Natural killer cell treated with Interleukin-12 subunit alpha and Interleukin-12 subunit beta and Interleukin-15 and Interleukin-18, amount 100 ng/mL, for 72 hours (primary cell): ENCODE data around the gene RTN4RL1. TPM values are rescaled to one million over a fixed set of nuclear protein-coding genes. Genes with fewer than 3 reads are reported as not detected.

ENCODE experiments used
- ATAC-seq, 2 donors: fragments of 150-1000 bp; cut with Tn5 transposase in 1 of 2; sonication (Bioruptor Pico), chemical (Tn5 transposase) in 1 of 2; 2 replicates each; pipeline ENCODE4 v1.10.0; 2021
- DNase-seq: peaks from one replicate; pipeline ENCODE4 v3.0.0; 2022; ENCODE audit warnings: low spot score
- H3K27ac Mint-ChIP-seq, 2 donors: 1 replicate in 1 of 2; 2 replicates in 1 of 2; pipeline ENCODE4 v1.8.0; 2022; ENCODE audit warnings: mixed read lengths in 2 of 2, mild to moderate bottlenecking in 1 of 2, moderate library complexity in 1 of 2
- H3K27me3 Mint-ChIP-seq, 2 donors: 1 replicate in 1 of 2; 2 replicates in 1 of 2; pipeline ENCODE4 v1.8.0; 2022; ENCODE audit warnings: mixed read lengths in 2 of 2
- H3K36me3 Mint-ChIP-seq: one replicate; pipeline ENCODE4 v1.8.0; 2022; ENCODE audit warnings: mixed read lengths
- H3K4me1 Mint-ChIP-seq, 2 donors: 1 replicate in 1 of 2; 2 replicates in 1 of 2; pipeline ENCODE4 v1.8.0; 2022; ENCODE audit warnings: low read depth in 2 of 2, mixed read lengths in 2 of 2, mild to moderate bottlenecking in 1 of 2
- H3K4me3 Mint-ChIP-seq: one replicate; pipeline ENCODE4 v1.8.0; 2022; ENCODE audit warnings: mixed read lengths
- H3K9me3 Mint-ChIP-seq: 2 replicates; pipeline ENCODE4 v1.8.0; 2022; ENCODE audit warnings: mixed read lengths
- total RNA-seq, 2 donors: library from RNA; stranded (reverse); gene quantifications; one replicate each; pipeline ENCODE4 v1.2.3, GENCODE V29; 2022

Gene RTN4RL1
- total RNA-seq, 2 donors from 2014 or later: not detected

DNA sequence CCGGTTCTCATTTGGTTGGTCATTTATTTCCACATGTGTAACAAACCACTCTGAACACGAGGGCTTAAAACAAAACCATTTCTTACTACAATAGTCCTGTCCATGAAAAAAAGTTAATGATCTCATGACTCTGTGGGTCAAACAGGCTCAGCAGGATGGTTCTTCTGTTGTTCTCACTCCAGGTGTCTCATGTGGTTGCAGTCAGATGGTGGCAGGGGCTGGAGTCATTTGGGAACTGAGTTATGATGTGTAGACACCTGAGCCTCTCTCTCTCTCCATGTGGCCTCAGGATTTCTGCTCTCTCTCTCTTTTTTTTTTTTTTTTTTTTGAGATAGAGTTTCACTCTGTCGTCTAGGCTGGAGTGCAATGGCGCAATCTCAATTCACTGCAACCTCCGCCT, 55.4 kb downstream of the RTN4RL1 start:
- no peak overlapping the region for H3K27ac Mint-ChIP-seq
- no peaks in the 10 kb centered on the region for H3K9me3 Mint-ChIP-seq
- H3K27me3 Mint-ChIP-seq: peaks cover 29 to 38% of the 10 kb centered on the region in 2 donors
- DNase-seq (no peak), ATAC-seq (no peak)
- no peak overlapping the region for H3K4me3 Mint-ChIP-seq
- no peaks in the 10 kb centered on the region for H3K36me3 Mint-ChIP-seq
- peaks cover 0 to 17% of the 10 kb centered on the region in 2 donors for H3K4me1 Mint-ChIP-seq

DNA sequence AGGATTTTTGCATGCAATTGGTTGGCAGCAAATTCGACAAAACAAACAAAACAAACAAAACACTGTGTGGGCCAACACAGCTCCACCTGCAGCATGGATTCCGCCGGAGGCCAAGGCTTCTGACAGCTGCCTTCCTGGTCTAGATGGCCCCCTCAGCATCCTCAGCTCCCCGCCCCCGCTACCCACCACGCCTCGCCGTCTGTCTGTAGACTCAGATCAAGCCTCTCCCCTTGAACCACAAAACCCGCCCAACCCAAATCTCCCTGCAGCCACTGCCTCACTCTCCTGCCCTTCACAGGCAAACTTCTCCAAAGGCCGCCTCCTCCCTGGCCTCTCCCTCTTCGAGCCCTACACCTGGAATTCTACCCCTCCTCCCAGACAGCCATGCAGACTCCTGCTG, 57.9 kb downstream of the RTN4RL1 start:
- peak in 1 of 2 donors; percentile 32 for ATAC-seq

DNA sequence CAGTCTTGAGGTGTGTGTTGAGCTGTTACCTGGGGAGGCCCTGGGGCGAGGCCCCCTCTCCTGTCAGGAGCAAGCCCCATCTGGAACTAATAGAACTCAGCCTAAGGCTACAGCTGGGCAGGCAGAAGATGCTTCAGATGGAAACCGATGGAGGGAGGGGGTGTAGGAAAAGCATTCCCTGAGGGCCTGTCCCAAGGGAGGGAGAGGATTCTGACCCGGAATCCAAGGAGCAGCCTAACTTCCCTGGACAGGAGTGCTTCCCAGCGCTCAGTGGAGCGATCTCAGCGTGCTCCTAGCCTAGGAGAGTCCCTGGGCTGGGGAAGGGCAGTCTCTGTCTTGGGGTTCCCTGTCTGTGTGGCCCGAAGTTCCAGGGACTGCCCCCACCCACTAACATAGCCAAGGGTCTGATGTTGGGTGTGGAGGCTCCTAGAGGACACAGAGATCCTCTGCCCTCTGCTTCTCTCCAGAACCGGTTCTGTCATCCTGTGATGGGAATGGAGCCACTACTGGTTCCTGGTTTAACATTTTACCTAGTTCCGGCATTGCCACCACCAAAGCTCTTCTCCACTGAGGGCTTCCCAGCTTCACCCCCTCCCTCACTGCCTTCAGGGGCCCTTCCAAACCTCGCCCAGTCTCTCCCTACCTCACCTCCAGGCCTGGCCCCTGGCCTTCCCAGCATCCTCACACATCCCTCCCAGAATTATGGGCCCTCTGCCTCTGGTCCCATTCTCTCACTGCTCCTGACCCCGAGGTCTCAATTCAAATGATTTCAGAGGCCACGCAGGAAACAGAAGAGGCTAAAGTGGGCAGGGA, 58.7 kb downstream of the RTN4RL1 start:
- Mint-ChIP-seq H3K4me1 (peaks cover 0 to 12% of the 10 kb centered on the region in 2 donors), H3K27ac (no peak overlapping the region)
- ATAC-seq: no peak

More for the DNA sequence above, 57.9 kb downstream of the RTN4RL1 start:
- Mint-ChIP-seq H3K9me3 (no peaks in the 10 kb centered on the region), H3K4me3 (no peak overlapping the region), H3K27ac (no peak overlapping the region), H3K27me3 (peaks cover 21 to 31% of the 10 kb centered on the region in 2 donors), H3K4me1 (peaks cover 0 to 12% of the 10 kb centered on the region in 2 donors), H3K36me3 (no peaks in the 10 kb centered on the region)
- no peak for DNase-seq

DNA sequence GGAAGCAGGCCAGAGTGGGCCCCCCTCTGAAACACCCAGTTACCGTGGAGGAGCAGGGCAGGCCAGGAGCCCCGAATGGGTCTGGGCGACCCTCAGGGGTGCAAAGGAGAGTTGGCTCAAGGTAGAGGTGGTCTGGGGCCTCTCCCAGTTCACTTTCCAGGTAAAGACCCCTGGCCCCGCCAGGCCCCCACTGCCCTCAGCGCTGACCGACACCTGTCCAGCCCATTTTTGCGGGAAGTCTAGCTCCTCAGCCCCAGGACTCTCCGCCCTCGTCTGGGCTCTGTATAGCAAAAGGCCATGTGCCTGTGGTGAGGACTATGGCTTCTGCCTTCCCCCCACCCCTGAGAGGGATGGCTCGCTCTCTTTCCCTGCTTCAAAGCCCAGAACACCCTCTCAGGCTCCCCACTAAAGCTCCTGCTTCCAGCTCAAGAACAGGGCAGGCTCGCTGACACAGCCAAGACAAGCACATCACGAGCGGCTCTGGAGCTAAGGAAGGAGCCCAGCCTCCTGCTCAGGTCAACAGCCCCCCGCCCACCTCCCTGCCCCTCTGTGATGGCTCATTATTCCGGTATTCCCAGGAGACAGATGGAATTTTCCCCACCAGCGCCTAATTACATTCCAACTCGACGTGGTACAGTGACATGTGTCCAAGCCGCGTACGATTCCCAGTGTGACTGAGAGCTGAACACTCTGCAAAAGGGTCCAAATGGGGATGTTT, 59.4 kb downstream of the RTN4RL1 start:
- no peak overlapping the region for H3K27ac Mint-ChIP-seq

More for the DNA sequence above, 58.7 kb downstream of the RTN4RL1 start:
- DNase-seq: no peak
- H3K4me3 Mint-ChIP-seq: no peak overlapping the region
- peaks cover 21 to 31% of the 10 kb centered on the region in 2 donors for H3K27me3 Mint-ChIP-seq
- no peaks in the 10 kb centered on the region for H3K36me3 Mint-ChIP-seq
- no peaks in the 10 kb centered on the region for H3K9me3 Mint-ChIP-seq

DNA sequence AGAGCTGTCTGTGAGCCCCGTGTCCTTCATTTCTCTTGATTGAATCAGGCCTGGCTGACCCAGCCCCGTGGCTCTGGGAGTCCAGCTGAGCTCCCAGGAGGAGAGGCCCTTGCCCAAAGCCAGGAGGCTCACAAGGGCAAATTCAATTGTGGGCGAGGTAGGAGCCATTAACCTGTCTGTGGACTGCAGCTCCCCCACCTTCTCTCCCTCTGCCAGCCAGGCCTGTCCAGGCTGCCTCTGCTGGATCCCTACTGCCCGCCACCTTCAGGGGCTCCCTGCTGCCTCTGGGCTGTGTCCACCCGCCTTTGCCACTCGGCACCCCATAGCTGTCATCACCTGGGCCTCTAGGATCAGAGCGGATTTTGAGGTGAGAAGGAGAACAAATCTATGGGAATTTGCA, 61.9 kb downstream of the RTN4RL1 start:
- ATAC-seq (peak in 1 of 2 donors; percentile 45), DNase-seq (no peak)
- no peak overlapping the region for H3K27ac Mint-ChIP-seq
- H3K27me3 Mint-ChIP-seq: peaks cover 8 to 18% of the 10 kb centered on the region in 2 donors
- H3K36me3 Mint-ChIP-seq: no peaks in the 10 kb centered on the region
- H3K4me3 Mint-ChIP-seq: no peak overlapping the region
- no peaks in the 10 kb centered on the region for H3K9me3 Mint-ChIP-seq
- H3K4me1 Mint-ChIP-seq: peaks cover 0 to 11% of the 10 kb centered on the region in 2 donors

More for the DNA sequence above, 59.4 kb downstream of the RTN4RL1 start:
- ATAC-seq (no peak), DNase-seq (no peak)
- H3K4me1 Mint-ChIP-seq: peaks cover 0 to 12% of the 10 kb centered on the region in 2 donors
- no peak overlapping the region for H3K4me3 Mint-ChIP-seq
- H3K9me3 Mint-ChIP-seq: no peaks in the 10 kb centered on the region
- no peaks in the 10 kb centered on the region for H3K36me3 Mint-ChIP-seq
- peaks cover 17 to 24% of the 10 kb centered on the region in 2 donors for H3K27me3 Mint-ChIP-seq

DNA sequence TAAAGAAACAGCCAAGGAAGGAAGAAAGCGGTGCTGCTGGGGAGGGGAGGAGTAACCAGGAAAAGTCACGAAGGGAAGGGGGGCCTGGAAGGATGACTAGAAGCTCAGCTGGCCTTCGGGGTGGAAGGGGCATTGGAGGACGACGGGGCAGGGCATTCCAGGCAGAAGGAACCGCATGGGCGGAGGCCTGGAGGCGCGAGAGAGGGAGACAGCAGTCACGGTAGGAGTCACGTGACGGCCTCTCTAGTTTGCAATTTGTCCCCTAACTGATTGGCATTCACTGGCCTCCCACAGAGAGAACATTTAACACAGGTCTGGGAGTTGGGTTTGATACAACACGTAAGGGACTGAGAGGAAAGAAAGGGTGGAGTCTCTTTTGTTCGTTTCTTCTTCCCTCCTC, 63.9 kb downstream of the RTN4RL1 start:
- Mint-ChIP-seq H3K4me1 (no peaks in the 10 kb centered on the region), H3K27me3 (no peaks in the 10 kb centered on the region), H3K27ac (no peak overlapping the region), H3K36me3 (no peaks in the 10 kb centered on the region), H3K4me3 (no peak overlapping the region), H3K9me3 (no peaks in the 10 kb centered on the region)
- ATAC-seq (no peak), DNase-seq (no peak)

DNA sequence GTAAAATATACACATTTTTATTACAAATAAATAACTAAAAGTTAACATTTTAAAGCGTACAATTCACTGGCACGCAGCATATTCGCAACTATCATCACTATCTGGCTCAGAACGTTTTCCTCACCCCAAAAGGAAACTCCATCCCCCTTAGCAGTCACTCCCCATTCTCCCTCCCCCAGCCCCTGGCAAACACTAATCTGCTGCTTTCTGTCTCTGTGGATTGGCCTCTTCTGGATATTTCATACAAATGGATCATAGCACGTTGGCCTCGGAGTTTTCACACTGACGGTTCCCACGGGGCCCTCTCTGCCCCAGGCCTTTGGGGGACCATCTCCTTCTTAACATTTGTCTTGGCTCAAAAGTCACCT, 64.6 kb downstream of the RTN4RL1 start:
- no peaks in the 10 kb centered on the region for H3K36me3 Mint-ChIP-seq
- H3K9me3 Mint-ChIP-seq: no peaks in the 10 kb centered on the region
- H3K27ac Mint-ChIP-seq: no peak overlapping the region
- ATAC-seq (no peak), DNase-seq (no peak)
- H3K4me3 Mint-ChIP-seq: no peak overlapping the region
- H3K27me3 Mint-ChIP-seq: no peaks in the 10 kb centered on the region
- H3K4me1 Mint-ChIP-seq: no peaks in the 10 kb centered on the region

DNA sequence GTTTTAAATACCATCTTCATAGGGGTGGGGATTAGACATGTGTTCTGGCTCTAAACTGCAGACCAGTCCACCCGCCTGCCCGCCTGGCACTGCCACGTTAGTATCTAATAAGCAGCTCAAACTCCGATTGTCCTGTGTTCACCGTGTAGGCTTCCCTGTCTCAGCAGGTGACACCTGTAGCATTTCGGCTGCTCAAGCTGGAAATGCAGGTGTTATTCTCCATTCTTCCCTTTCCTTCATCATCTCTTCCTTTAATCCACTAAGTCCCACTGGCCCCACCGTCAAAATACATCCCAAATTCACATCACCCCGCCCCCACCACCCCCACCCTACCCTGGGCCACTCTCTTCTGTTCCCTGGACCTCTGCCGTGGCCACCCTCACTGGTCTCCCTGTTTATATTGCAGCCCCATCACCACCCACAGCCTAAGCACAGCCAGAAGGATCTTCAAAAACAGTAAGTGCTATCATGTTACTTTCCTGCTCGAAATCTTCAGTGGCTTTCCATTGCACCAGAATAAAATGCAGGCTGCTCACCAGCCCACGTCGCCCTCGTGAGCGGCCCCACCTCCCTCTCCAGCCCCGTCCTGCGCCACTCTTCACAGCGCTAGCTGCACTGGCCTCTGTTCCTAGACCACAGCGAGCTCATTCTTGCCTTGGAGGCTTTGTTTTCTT, 65.1 kb downstream of the RTN4RL1 start:
- ATAC-seq (no peak), DNase-seq (no peak)
- H3K4me3 Mint-ChIP-seq: no peak overlapping the region
- H3K9me3 Mint-ChIP-seq: no peaks in the 10 kb centered on the region
- no peaks in the 10 kb centered on the region for H3K36me3 Mint-ChIP-seq
- H3K4me1 Mint-ChIP-seq: no peaks in the 10 kb centered on the region
- no peak overlapping the region for H3K27ac Mint-ChIP-seq
- no peaks in the 10 kb centered on the region for H3K27me3 Mint-ChIP-seq

DNA sequence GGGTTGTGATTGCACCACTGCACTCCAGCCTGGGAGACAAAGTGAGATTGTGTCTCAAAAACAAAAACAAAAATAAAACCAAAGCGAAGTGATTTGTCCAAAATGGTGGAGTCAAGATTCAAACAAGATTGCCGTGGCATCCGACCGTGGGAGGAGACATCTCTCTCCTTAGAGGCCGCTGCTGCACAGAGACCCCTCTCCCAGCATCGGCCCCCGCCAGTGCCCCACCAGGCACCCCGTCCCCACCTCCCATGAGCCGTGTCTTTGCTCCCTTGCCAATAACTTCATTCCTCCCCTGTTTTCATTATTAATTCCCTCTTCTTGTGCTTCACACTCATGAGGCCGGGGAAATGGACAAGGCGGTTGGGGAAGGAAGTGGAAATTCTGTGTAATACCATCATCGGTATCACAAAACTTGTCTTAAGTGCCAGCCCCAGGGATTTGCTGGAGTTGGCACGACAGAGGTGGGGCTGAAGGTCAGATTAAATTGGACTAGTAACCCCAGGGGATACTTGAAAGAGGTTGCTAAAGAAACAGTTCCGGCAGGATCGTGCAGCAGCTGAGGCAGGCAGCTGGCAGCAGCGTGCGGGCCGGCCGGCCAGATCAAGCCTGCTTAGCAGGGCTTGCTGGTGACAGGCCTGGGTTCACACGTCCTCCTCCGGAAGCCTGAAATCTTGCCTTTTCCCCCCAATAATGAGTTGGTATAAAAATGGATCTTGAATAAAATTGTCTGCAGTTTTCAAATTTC, 66.8 kb downstream of the RTN4RL1 start:
- H3K4me3 Mint-ChIP-seq: no peak overlapping the region
- no peaks in the 10 kb centered on the region for H3K27me3 Mint-ChIP-seq
- no peaks in the 10 kb centered on the region for H3K4me1 Mint-ChIP-seq
- ATAC-seq (no peak), DNase-seq (no peak)
- H3K36me3 Mint-ChIP-seq: no peaks in the 10 kb centered on the region
- H3K27ac Mint-ChIP-seq: no peak overlapping the region
- H3K9me3 Mint-ChIP-seq: no peaks in the 10 kb centered on the region

DNA sequence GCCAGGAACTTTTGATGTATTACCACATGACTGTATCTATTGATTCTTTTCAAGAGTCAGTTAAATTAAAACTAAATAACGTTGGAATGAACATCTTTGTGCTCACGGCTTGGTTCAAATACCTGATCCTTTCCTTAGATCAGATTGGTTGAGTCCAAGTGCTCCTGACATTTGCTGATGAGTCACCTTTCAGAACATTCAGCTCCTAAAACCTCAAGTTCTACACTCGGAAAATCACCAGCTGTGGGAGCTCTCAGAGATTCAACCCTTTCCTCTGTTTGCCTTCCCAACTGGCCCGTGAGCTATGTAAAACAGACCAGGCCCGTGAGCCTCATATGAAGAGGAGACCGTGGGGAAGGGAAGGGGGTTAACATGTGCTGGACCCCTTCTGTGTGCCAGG, 68.1 kb downstream of the RTN4RL1 start:
- Mint-ChIP-seq H3K27ac (no peak overlapping the region), H3K9me3 (no peaks in the 10 kb centered on the region), H3K4me3 (no peak overlapping the region), H3K36me3 (no peaks in the 10 kb centered on the region), H3K4me1 (no peaks in the 10 kb centered on the region), H3K27me3 (no peaks in the 10 kb centered on the region)
- ATAC-seq (no peak), DNase-seq (no peak)

DNA sequence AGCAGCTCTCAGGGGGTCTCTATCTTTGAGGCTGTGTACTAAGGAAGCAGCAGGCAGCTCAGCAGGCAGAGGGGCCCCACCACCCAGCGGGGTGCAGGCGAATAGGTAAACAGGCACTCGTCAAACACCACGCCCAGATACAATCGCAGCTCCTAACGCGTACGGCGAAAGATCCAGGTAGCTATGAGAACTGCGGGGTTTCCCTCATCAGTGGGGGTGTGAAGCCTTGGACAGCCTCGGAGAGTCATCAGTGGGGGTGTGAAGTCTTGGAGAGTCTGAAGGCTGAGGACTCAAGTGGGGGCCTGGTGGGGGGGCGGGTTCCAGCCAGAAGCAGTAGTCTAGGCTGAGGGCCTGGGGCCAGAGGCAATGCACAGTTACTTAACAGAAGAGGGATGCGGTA, 69.0 kb downstream of the RTN4RL1 start:
- H3K36me3 Mint-ChIP-seq: no peaks in the 10 kb centered on the region
- DNase-seq (no peak), ATAC-seq (no peak)
- no peaks in the 10 kb centered on the region for H3K9me3 Mint-ChIP-seq
- no peaks in the 10 kb centered on the region for H3K4me1 Mint-ChIP-seq
- H3K4me3 Mint-ChIP-seq: no peak overlapping the region
- no peak overlapping the region for H3K27ac Mint-ChIP-seq
- peaks cover 0 to 3% of the 10 kb centered on the region in 2 donors for H3K27me3 Mint-ChIP-seq

DNA sequence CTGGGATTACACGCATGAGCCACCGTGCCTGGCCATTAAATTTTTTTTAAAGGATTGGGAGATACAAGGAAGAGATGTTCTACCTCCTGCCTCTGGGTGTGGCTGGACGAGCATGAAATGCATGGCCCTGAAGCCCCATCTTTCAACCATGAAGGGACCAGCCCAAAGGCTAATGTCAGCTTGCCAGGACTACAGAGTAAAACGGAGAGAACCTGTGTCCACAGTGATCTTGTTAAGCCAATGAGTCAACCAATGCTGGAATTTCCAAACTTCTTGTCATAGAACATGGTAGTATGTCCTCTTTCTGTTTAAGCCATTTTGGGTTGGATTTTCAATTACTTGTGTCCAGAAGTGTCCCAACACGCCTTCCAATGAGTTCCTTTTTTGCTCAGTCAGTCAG, 71.3 kb downstream of the RTN4RL1 start:
- Mint-ChIP-seq H3K27ac (no peak overlapping the region), H3K36me3 (no peaks in the 10 kb centered on the region), H3K27me3 (peaks cover 0 to 3% of the 10 kb centered on the region in 2 donors), H3K4me3 (no peak overlapping the region), H3K9me3 (no peaks in the 10 kb centered on the region), H3K4me1 (no peaks in the 10 kb centered on the region)
- no peak for ATAC-seq
- DNase-seq: no peak

DNA sequence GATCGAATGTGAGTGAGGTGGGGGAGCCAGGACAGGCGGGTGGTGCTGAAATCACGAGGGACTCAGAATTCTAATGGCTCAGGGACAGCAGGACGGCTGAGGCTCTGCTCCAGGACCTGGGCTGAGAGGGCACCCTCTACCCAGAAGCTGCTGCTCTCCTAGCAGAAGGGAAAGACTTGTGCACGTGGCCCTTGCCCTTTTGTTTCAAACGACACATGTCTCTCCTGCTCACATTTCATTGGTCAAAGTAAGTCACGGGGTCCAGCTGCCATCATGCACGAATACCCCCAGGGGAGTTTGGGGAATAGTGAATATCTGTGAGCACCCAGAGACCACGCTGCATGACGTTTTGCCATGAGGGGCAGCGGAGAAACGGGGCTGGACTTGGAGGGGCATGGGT, 73.2 kb downstream of the RTN4RL1 start:
- ATAC-seq (no peak), DNase-seq (no peak)
- no peaks in the 10 kb centered on the region for H3K4me1 Mint-ChIP-seq
- no peak overlapping the region for H3K4me3 Mint-ChIP-seq
- H3K9me3 Mint-ChIP-seq: no peaks in the 10 kb centered on the region
- H3K27ac Mint-ChIP-seq: no peak overlapping the region
- peaks cover 0 to 3% of the 10 kb centered on the region in 2 donors for H3K27me3 Mint-ChIP-seq
- H3K36me3 Mint-ChIP-seq: no peaks in the 10 kb centered on the region
